ENCODE measurements around the gene FFAR1.

GRCh38 chr19:35355791-35356460, 8.2 kb downstream of the FFAR1 start:
- no peak for TF ChIP-seq CTCF (conservative IDR thresholded peaks at IDR 0.05; ENCODE audit: low read length)
- no peak for TF ChIP-seq EZH2phosphoT487 (IDR thresholded peaks at IDR 0.05; ENCODE audit: borderline replicate concordance, low read depth, low read length)
